ENCODE results near the gene NCKAP5. TPM values are rescaled to one million over a fixed set of nuclear protein-coding genes. Genes with fewer than 3 reads are reported as not detected.
A peak's percentile ranks its signal among the peaks of the same experiment; 100 is the strongest.

Gene NCKAP5
- total and polyA plus RNA-seq, 8 donors = 0.23 to 1.5 (median 0.44) TPM

DNA sequence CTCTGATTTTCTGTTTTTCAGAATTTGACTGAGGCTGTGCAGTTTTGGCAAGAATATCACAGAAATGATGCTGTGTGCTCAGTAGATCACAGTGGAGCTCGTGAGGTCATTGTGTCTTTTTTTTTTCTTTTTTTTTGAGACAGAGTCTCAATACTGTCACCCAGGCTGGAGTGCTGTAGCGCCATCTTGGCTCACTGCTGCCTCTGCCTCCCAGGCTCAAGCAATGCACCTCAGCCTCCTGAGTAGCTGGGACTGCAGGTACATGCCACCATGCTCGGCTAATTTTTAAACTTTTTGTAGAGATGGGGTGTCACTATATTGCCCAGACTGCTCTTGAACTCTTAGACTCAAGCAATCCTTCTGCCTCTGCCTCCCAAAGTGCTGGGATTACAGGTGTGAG, 203.6 kb downstream of the NCKAP5 start:
- Histone ChIP-seq H3K36me3 (no peaks in the 10 kb centered on the region), H3K9me3 (no peaks in the 10 kb centered on the region), H3K27ac (no peak overlapping the region), H3K4me1 (no peaks in the 10 kb centered on the region), H3K27me3 (no peaks in the 10 kb centered on the region), H3K4me3 (no peak overlapping the region)
- ATAC-seq (no peak), DNase-seq (no peak), FAIRE-seq (no peak)
- TF ChIP-seq CTCF (IDR thresholded peaks at IDR 0.05) = no peak
- WGBS, 2 donors = 68 to 69% methylated on average over 3 of the region's 3 CpGs
- intact Hi-C loops (cut with DNase I) = no loop called here

GRCh38 chr2:133363884-133364283, 204.4 kb downstream of the NCKAP5 start:
- Histone ChIP-seq H3K27ac (no peak overlapping the region), H3K9me3 (no peaks in the 10 kb centered on the region), H3K36me3 (no peaks in the 10 kb centered on the region), H3K4me1 (no peaks in the 10 kb centered on the region), H3K27me3 (no peaks in the 10 kb centered on the region), H3K4me3 (no peak overlapping the region)
- intact Hi-C loops (cut with DNase I) = no loop called here
- WGBS, 2 donors = 69 to 80% methylated on average over 1 of the region's 1 CpG
- ATAC-seq (no peak), DNase-seq (no peak), FAIRE-seq (no peak)
- TF ChIP-seq CTCF (IDR thresholded peaks at IDR 0.05) = no peak

DNA sequence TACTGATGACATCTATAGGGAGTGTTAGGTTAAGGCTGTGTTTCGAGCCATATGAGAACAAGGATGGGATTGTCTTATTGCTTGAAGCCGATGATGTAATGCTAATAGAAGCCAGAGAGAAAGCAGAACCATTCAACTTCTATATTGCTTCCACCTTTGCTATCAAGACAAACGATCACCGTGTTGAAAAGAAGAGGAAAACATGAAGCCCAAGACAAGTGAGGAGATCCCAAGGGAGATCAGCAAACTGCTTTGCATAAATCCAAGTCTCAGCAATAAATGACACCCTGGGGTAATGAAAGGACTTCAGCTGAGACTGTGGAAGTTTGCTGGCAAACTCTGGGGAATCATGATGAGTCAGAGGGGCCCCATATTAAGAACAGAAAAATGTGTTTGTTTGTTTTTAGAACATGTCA, 206.2 kb downstream of the NCKAP5 start:
- H3K4me1 ChIP-seq = no peaks in the 10 kb centered on the region
- DNase-seq = no peak
- no peak for TF ChIP-seq CTCF (IDR thresholded peaks at IDR 0.05)
- intact Hi-C loops (cut with DNase I) = no loop called here
- WGBS, 2 donors = 19 to 28% methylated on average over 4 of the region's 4 CpGs
- no peaks in the 10 kb centered on the region for H3K36me3 ChIP-seq
- no peaks in the 10 kb centered on the region for H3K9me3 ChIP-seq
- peak in 1 of 4 donors; percentile 40 for ATAC-seq
- H3K27me3 ChIP-seq = no peaks in the 10 kb centered on the region
- no peak overlapping the region for H3K27ac ChIP-seq
- FAIRE-seq = no peak
- H3K4me3 ChIP-seq = no peak overlapping the region

GRCh38 chr2:133360882-133361281, 207.4 kb downstream of the NCKAP5 start:
- H3K27me3 ChIP-seq = no peaks in the 10 kb centered on the region
- H3K4me1 ChIP-seq = no peaks in the 10 kb centered on the region
- whole genome bisulfite sequencing, 2 donors = 70 to 92% methylated on average over 1 of the region's 1 CpG
- FAIRE-seq (no peak), DNase-seq (no peak), ATAC-seq (no peak)
- no peak for TF ChIP-seq CTCF (IDR thresholded peaks at IDR 0.05)
- H3K9me3 ChIP-seq = no peaks in the 10 kb centered on the region
- no peaks in the 10 kb centered on the region for H3K36me3 ChIP-seq
- no peak overlapping the region for H3K27ac ChIP-seq
- intact Hi-C loops (cut with DNase I) = no loop called here
- H3K4me3 ChIP-seq = no peak overlapping the region

DNA sequence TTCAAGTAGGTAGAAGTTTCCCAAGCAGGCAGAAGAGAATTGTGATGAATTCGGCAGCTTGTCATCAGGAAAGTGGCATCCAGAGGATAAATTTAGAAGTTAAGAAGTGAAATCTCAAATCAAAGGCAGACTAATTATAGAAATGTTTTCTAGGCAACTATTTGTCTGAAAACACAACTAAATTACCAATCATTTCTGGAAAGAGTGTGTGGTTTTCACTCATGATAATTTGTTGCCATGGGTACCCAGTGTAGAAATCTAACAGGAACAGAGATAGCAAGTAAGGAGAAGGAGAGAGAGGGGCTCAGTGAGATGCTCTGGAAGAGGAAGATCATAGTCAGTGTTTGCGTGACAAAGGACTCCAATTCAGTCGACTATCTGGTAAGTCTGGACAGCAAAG, 208.1 kb downstream of the NCKAP5 start:
- Histone ChIP-seq H3K9me3 (no peaks in the 10 kb centered on the region), H3K27ac (no peak overlapping the region), H3K27me3 (no peaks in the 10 kb centered on the region), H3K4me1 (no peaks in the 10 kb centered on the region), H3K4me3 (no peak overlapping the region), H3K36me3 (no peaks in the 10 kb centered on the region)
- WGBS, 2 donors = 62 to 68% methylated on average over 3 of the region's 3 CpGs
- no peak for TF ChIP-seq CTCF (IDR thresholded peaks at IDR 0.05)
- DNase-seq (no peak), ATAC-seq (no peak), FAIRE-seq (no peak)
- intact Hi-C loops (cut with DNase I) = no loop called here

All from pancreas (tissue), 10 donors.